GM19455 (cell line): ENCODE results near the gene FRMD7.
A peak's percentile ranks its signal among the peaks of the same experiment; 100 is the strongest.

Experiments
- ATAC-seq: cut with Tn5 transposase; IDR thresholded peaks from one replicate; pipeline ENCODE4 v1.9.1; 2021; ENCODE audit not compliant: unreplicated experiment

The FRMD7 gene

GRCh38 chrX:132037479-132037993 lies 90.3 kb downstream of the FRMD7 start:
- no peak for ATAC-seq

GRCh38 chrX:132034648-132035047 lies 93.2 kb downstream of the FRMD7 start:
- ATAC-seq: peak; percentile 44

- peak; percentile 71 for ATAC-seq
Measured at GRCh38 chrX:132033166-132033565, 94.7 kb downstream of the FRMD7 start.

- no peak for ATAC-seq
Measured at GRCh38 chrX:132031867-132032266, 96.0 kb downstream of the FRMD7 start.

- no peak for ATAC-seq
Measured at GRCh38 chrX:132030264-132030663, 97.6 kb downstream of the FRMD7 start.
